ENCODE data around the gene KRTAP13-3.

KRTAP13-3 gene

GRCh38 chr21:30425826-30426225 is at the start of gene KRTAP13-3:
TSS of gene KRTAP13-3 (minus strand) at chr21:30425926. CDS start at chr21:30425912, 14 bp downstream.
- in situ Hi-C loops (cut with HindIII; ENCODE audit: low sequenced_read_pairs), result no loop called here
- DNase-seq (ENCODE audit: low read depth, low spot score), result no peak
- TF ChIP-seq CTCF (IDR thresholded peaks at IDR 0.05; ENCODE audit: low read depth, low read length), result no peak
- no peak within 1 kb of the TSS for H3K4me3 ChIP-seq (ENCODE audit: low read depth, low read length)

GRCh38 chr21:30468900-30469714 is 43.4 kb upstream of the KRTAP13-3 start:
- in situ Hi-C loops (cut with HindIII; ENCODE audit: low sequenced_read_pairs), result no loop called here
- DNase-seq (ENCODE audit: low read depth, low spot score), result no peak
- no peak overlapping the region for H3K4me3 ChIP-seq (ENCODE audit: low read depth, low read length)
- no peak for TF ChIP-seq CTCF (IDR thresholded peaks at IDR 0.05; ENCODE audit: low read depth, low read length)

GRCh38 chr21:30463713-30464112 is 38.0 kb upstream of the KRTAP13-3 start:
- in situ Hi-C loops (cut with HindIII; ENCODE audit: low sequenced_read_pairs), result no loop called here
- no peak for DNase-seq (ENCODE audit: low read depth, low spot score)

GRCh38 chr21:30448514-30448913 is 22.8 kb upstream of the KRTAP13-3 start:
- TF ChIP-seq CTCF (IDR thresholded peaks at IDR 0.05; ENCODE audit: low read depth, low read length), result no peak
- no peak overlapping the region for H3K4me3 ChIP-seq (ENCODE audit: low read depth, low read length)
- in situ Hi-C loops (cut with HindIII; ENCODE audit: low sequenced_read_pairs), result no loop called here
- no peak for DNase-seq (ENCODE audit: low read depth, low spot score)

More at GRCh38 chr21:30463713-30464112, 38.0 kb upstream of the KRTAP13-3 start:
- TF ChIP-seq CTCF (IDR thresholded peaks at IDR 0.05; ENCODE audit: low read depth, low read length), result peak; percentile 33
- no peak overlapping the region for H3K4me3 ChIP-seq (ENCODE audit: low read depth, low read length)

GRCh38 chr21:30447056-30447455 is 21.3 kb upstream of the KRTAP13-3 start:
- TF ChIP-seq CTCF (IDR thresholded peaks at IDR 0.05; ENCODE audit: low read depth, low read length), result no peak
- no peak overlapping the region for H3K4me3 ChIP-seq (ENCODE audit: low read depth, low read length)
- DNase-seq (ENCODE audit: low read depth, low spot score), result no peak
- in situ Hi-C loops (cut with HindIII; ENCODE audit: low sequenced_read_pairs), result no loop called here

GRCh38 chr21:30444204-30444603 is 18.5 kb upstream of the KRTAP13-3 start:
- in situ Hi-C loops (cut with HindIII; ENCODE audit: low sequenced_read_pairs), result no loop called here
- TF ChIP-seq CTCF (IDR thresholded peaks at IDR 0.05; ENCODE audit: low read depth, low read length), result no peak
- H3K4me3 ChIP-seq (ENCODE audit: low read depth, low read length), result no peak overlapping the region
- DNase-seq (ENCODE audit: low read depth, low spot score), result no peak
